Bronchial epithelial cell (primary cell): Measurements from ENCODE around the gene RTRAF. TPM values are rescaled to one million over a fixed set of nuclear protein-coding genes. Genes with fewer than 3 reads are reported as not detected.
A peak's percentile ranks its signal among the peaks of the same experiment; 100 is the strongest.

Experiments used
- DNase-seq: peaks from one replicate; pipeline ENCODE4 v3.0.0-alpha.2; 2010; ENCODE audit warnings: low read depth
- FAIRE-seq: peaks from 2 replicates; lab custom pipeline; 2011; peaks lifted over from hg19 to GRCh38; lab: Jason Lieb, UNC
- H3K27me3 ChIP-seq: 2 replicates; pipeline ENCODE4 v1.5.1; 2011; ENCODE audit warnings: low read length; ENCODE audit not compliant: control insufficient read depth, insufficient read depth
- H3K36me3 ChIP-seq: 2 replicates; pipeline ENCODE4 v1.5.1; 2011; ENCODE audit warnings: low read length; ENCODE audit not compliant: control insufficient read depth, insufficient read depth
- H3K4me3 ChIP-seq: 2 replicates; pipeline ENCODE4 v1.5.1; 2011; ENCODE audit warnings: mild to moderate bottlenecking, low read depth, low read length, control low read depth
- total RNA-seq: library from RNA; depleted of rRNA; stranded (reverse); fragments of >200 nt; gene quantifications from 2 replicates; pipeline ENCODE4 v1.2.1, GENCODE V29; 2014
- TF ChIP-seq, protein P1 (sequence below): IDR thresholded peaks from 2 replicates; pipeline ENCODE4 v1.5.1; 2011; ENCODE audit warnings: mild to moderate bottlenecking, moderate library complexity, low read length, control low read depth, inconsistent platforms; ENCODE audit not compliant: insufficient read depth, severe bottlenecking

The RTRAF gene
- total RNA-seq, 1 donor from 2014 or later = 69.2 TPM

DNA sequence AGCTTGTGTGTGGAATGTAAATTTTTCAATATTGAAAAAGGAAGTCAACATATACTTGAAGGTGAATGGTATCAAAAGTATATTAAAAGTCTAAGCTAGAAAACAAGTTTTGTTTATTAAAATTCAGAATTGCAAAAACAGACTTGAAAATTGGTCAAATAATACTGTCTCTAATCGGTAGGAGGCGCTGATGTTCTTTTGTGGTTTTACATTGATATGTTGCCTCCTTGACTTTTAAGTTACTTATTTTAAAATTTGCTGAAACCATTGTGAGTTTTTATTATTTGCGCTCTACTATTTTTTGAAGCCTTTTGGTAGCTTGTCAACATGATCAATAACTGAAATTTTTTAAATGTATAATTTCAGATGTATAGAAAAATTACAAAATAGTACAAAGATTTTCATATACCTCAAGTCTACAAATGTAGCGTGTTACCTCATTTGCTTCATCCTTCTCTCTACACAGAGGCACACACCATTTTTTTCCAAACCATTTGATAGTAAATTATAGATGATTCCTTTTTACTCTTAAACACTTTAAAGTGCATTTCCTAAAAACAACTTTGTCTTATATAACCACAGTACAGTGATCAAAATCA is 6.9 kb downstream of the RTRAF start:
- no peak for FAIRE-seq
- no peaks in the 10 kb centered on the region for H3K27me3 ChIP-seq
- H3K36me3 ChIP-seq = peaks cover 5% of the 10 kb centered on the region
- no peak overlapping the region for H3K4me3 ChIP-seq
- peak; percentile 49 for DNase-seq
- TF ChIP-seq, protein P1, sequence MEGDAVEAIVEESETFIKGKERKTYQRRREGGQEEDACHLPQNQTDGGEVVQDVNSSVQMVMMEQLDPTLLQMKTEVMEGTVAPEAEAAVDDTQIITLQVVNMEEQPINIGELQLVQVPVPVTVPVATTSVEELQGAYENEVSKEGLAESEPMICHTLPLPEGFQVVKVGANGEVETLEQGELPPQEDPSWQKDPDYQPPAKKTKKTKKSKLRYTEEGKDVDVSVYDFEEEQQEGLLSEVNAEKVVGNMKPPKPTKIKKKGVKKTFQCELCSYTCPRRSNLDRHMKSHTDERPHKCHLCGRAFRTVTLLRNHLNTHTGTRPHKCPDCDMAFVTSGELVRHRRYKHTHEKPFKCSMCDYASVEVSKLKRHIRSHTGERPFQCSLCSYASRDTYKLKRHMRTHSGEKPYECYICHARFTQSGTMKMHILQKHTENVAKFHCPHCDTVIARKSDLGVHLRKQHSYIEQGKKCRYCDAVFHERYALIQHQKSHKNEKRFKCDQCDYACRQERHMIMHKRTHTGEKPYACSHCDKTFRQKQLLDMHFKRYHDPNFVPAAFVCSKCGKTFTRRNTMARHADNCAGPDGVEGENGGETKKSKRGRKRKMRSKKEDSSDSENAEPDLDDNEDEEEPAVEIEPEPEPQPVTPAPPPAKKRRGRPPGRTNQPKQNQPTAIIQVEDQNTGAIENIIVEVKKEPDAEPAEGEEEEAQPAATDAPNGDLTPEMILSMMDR = peak; percentile 43

DNA sequence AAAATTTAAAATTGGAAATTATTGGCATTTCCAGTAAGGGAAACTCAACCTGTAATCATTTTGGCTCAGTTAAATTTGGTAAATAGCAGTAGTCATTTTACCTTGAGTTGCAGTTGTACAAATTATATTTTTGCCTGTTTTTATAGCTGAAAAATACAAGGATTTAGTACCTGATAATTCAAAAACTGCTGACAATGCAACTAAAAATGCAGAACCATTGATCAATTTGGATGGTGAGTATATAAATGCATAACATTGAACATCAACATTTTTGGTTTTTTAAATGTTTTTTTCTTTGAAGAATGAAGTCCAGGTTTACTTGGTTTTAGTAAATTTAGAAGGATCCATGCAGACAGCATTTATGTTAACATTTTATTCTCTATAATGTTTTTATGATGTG is 9.0 kb downstream of the RTRAF start:
- TF ChIP-seq, protein P1 = no peak
- H3K27me3 ChIP-seq = no peaks in the 10 kb centered on the region
- DNase-seq (no peak), FAIRE-seq (no peak)
- H3K36me3 ChIP-seq = peaks cover 4% of the 10 kb centered on the region
- no peak overlapping the region for H3K4me3 ChIP-seq

DNA sequence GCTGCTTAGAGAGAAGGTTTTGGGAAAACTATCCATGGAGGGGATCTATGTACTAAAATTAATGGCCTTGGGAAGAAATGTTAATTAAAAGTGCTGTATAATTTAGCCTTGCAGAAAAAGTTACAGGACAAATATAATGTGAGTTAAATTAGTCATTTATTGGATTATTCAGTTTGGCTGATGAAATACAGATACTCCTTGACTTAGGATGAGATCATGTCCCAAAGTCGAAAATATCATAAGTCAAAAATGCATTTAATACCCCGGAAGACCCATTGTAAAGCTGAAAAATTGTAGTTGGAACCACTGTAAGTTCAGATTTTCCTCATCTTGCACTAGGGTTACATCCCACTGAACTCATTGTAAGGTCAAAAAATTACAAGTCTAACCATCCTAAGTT is 9.7 kb downstream of the RTRAF start:
- DNase-seq (no peak), FAIRE-seq (no peak)
- TF ChIP-seq, protein P1 = no peak
- peaks cover 5% of the 10 kb centered on the region for H3K36me3 ChIP-seq
- H3K27me3 ChIP-seq = no peaks in the 10 kb centered on the region
- no peak overlapping the region for H3K4me3 ChIP-seq

DNA sequence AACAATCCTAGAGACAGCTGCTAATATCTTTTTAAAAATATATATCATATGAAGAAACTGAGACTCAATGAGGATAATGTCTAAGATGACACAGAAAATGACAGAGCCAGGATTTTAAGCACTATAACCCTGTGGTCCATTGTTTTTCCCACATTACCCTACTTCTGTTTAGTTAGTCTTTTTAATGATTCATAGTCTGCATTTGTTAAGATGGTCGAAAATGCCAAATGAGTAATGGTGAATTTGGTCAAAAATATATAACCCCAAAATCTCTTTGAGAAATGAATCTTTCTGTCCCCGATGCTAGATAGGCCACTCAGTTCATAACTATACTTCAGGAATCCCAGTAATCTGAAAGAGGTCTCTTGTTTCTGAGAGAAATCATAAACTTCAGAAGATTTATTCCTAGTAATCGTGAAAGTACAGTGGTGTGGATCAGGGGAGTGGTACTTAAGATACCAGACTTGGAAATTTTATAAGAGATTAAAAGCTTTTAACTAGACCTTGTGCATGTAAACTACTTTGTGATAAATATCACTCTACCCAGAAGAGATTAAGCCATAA is 10.8 kb downstream of the RTRAF start:
- TF ChIP-seq, protein P1 = no peak
- H3K36me3 ChIP-seq = peaks cover 5% of the 10 kb centered on the region
- FAIRE-seq (no peak), DNase-seq (no peak)
- no peak overlapping the region for H3K4me3 ChIP-seq
- H3K27me3 ChIP-seq = no peaks in the 10 kb centered on the region

DNA sequence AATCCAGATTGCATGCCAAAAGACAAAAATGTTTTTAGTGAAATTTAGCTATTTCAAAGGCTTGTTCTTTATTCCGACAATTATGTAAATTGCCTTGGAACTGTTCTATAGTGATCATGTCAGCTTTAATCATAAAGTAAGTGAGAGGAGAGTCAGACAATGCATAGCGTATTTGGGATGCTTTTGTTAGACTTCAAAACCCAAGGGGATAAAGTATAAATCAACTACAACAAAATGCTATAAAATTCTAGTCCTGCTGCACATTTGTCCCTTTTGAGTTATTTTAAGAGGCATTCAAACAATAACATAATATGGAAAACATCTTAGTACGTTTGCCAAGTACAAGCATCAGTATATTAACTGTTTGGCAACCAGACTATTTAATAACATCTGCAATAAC is 11.3 kb downstream of the RTRAF start:
- DNase-seq (no peak), FAIRE-seq (no peak)
- Histone ChIP-seq H3K4me3 (no peak overlapping the region), H3K27me3 (no peaks in the 10 kb centered on the region), H3K36me3 (peaks cover 3% of the 10 kb centered on the region)
- TF ChIP-seq, protein P1 = no peak

DNA sequence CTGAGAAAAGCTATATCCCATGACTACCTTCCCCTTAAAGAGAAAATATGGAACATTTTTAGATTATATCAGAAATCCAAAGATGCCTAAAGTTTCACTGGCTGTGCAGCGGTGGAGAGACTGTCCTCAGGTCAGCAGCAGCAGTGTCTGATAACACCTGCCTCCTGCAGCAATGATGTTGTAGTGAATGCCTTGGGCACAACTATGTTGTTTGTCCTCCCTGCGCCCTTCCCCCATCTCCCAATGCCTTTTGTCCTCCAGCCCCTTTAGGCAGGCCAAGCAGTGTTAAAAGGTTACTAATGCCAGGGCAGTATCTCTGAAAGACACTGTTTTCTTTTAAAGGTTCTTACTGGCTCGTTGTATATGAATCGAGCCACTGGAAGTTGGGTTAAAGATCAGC is 13.2 kb downstream of the RTRAF start:
- H3K36me3 ChIP-seq = peaks cover 6% of the 10 kb centered on the region
- FAIRE-seq (no peak), DNase-seq (no peak)
- TF ChIP-seq, protein P1 = no peak
- H3K4me3 ChIP-seq = no peak overlapping the region
- no peaks in the 10 kb centered on the region for H3K27me3 ChIP-seq
